IMR-90 (cell line): Measurements from ENCODE around the gene GLIPR1L2.

Experiments used
- BHLHE40 ChIP-seq: fragments of 150-350 bp; IDR thresholded peaks from 2 replicates; pipeline ENCODE4 v1.6.1; 2016; ENCODE audit warnings: mild to moderate bottlenecking, low read depth, low read length
- CEBPB ChIP-seq: IDR thresholded peaks from 2 replicates; pipeline ENCODE4 v1.6.1; 2012; ENCODE audit warnings: low read depth, low read length, improper control_type of control experiment
- FOS ChIP-seq: fragments of 150-350 bp; IDR thresholded peaks from 2 replicates; pipeline ENCODE4 v1.6.1; 2016; ENCODE audit warnings: low read depth, low read length
- MAFK ChIP-seq: IDR thresholded peaks from 2 replicates; pipeline ENCODE4 v1.6.1; 2012; ENCODE audit warnings: low read depth, low read length, improper control_type of control experiment
- POLR2A ChIP-seq: IDR thresholded peaks from 2 replicates; pipeline ENCODE4 v1.6.1; 2012; ENCODE audit warnings: mild to moderate bottlenecking, low read depth, low read length
- RAD21 ChIP-seq: IDR thresholded peaks from 2 replicates; pipeline ENCODE4 v1.6.1; 2012; ENCODE audit warnings: low read length, improper control_type of control experiment
- RCOR1 ChIP-seq: IDR thresholded peaks from 2 replicates; pipeline ENCODE4 v1.6.1; 2012; ENCODE audit warnings: mild to moderate bottlenecking, low read length, improper control_type of control experiment; ENCODE audit not compliant: insufficient replicate concordance
- RFX5 ChIP-seq: IDR thresholded peaks from 2 replicates; pipeline ENCODE4 v1.8.0; 2012; ENCODE audit warnings: low read depth, mild to moderate bottlenecking, low read length, moderate library complexity
- SMC3 ChIP-seq: fragments of 150-350 bp; IDR thresholded peaks from 2 replicates; pipeline ENCODE4 v1.6.1; 2016; ENCODE audit warnings: low read depth, mild to moderate bottlenecking, antibody characterized with exemption, low read length, moderate library complexity
- TF ChIP-seq, protein P1 (sequence below): conservative IDR thresholded peaks from 2 replicates; pipeline ENCODE4 v1.5.1; 2012; ENCODE audit warnings: mild to moderate bottlenecking, low read depth, low read length, improper control_type of control experiment
- TF ChIP-seq, protein P2 (sequence below): fragments of 150-350 bp; IDR thresholded peaks from 2 replicates; pipeline ENCODE4 v1.6.1; 2017; ENCODE audit warnings: mild to moderate bottlenecking, antibody characterized with exemption, low read length, low read depth

DNA sequence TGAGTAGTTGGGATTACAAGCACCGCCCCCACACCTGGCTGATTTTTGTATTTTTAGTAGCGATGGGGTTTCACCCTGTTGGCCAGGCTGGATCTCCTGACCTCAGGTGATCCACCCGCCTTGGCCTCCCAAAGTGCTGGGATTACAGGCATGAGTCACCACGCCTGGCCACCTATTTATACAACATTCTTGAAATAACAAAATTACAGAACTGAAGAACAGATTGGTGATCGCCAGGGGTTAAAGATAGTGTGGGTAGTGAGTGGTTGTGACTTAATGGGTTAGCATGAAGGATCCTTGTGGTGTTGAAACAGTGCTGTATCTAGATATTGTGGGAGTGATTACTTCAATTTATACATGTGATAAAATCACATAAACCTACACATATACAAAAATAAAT is 49.0 kb upstream of the GLIPR1L2 start:
- TF ChIP-seq, protein P1, sequence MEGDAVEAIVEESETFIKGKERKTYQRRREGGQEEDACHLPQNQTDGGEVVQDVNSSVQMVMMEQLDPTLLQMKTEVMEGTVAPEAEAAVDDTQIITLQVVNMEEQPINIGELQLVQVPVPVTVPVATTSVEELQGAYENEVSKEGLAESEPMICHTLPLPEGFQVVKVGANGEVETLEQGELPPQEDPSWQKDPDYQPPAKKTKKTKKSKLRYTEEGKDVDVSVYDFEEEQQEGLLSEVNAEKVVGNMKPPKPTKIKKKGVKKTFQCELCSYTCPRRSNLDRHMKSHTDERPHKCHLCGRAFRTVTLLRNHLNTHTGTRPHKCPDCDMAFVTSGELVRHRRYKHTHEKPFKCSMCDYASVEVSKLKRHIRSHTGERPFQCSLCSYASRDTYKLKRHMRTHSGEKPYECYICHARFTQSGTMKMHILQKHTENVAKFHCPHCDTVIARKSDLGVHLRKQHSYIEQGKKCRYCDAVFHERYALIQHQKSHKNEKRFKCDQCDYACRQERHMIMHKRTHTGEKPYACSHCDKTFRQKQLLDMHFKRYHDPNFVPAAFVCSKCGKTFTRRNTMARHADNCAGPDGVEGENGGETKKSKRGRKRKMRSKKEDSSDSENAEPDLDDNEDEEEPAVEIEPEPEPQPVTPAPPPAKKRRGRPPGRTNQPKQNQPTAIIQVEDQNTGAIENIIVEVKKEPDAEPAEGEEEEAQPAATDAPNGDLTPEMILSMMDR: no peak
- TF ChIP-seq POLR2A: no peak
- TF ChIP-seq RFX5: no peak
- TF ChIP-seq CEBPB: no peak
- TF ChIP-seq BHLHE40: no peak
- TF ChIP-seq, protein P2, sequence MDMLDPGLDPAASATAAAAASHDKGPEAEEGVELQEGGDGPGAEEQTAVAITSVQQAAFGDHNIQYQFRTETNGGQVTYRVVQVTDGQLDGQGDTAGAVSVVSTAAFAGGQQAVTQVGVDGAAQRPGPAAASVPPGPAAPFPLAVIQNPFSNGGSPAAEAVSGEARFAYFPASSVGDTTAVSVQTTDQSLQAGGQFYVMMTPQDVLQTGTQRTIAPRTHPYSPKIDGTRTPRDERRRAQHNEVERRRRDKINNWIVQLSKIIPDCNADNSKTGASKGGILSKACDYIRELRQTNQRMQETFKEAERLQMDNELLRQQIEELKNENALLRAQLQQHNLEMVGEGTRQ: no peak
- TF ChIP-seq FOS: no peak
- no peak for TF ChIP-seq RAD21
- TF ChIP-seq MAFK: no peak
- TF ChIP-seq RCOR1: no peak
- no peak for TF ChIP-seq SMC3
